ENCODE measurements around the gene MSLN.
A peak's percentile ranks its signal among the peaks of the same experiment; 100 is the strongest.
"Not testable (repeated sequence)": the region's sequence is repeated elsewhere in the genome, so short reads cannot be mapped to it uniquely, and the experiment has no call there.

MSLN gene

DNA sequence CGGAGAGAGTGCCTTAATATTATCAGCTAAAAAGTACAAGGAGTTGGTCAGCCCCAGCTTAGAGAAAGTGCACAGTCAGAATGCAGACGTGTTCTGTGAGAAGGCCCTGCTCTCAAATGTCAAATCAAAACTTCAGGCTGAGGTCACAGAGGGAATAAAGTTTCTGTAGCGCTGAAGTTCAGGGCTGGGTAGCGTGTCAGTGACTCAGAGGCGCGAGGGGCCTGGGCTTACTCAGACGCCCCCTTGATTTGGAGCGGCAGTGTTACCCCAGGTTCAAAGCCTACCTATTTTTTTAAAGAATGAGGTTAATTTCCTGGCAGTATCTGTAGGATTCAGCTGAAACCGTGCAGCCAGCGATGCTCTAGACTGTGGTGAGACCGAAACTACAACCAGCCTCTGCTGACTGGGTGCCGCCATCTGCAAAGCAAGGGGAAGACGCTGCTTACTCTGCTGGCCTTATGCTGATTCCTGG, 24.5 kb upstream of the MSLN start:
- peaks cover 41 to 45% of the 10 kb centered on the region in 2 donors for H3K36me3 ChIP-seq (ENCODE audit: control insufficient read depth in 2 of 2, insufficient read depth in 2 of 2, low read length in 2 of 2)
- no peak overlapping the region for H3K4me3 ChIP-seq (ENCODE audit: low read length in 2 of 2)
- no peaks in the 10 kb centered on the region for H3K27me3 ChIP-seq (ENCODE audit: control insufficient read depth in 2 of 2, insufficient read depth in 2 of 2, low read length in 2 of 2)
- no peaks in the 10 kb centered on the region for H3K9me3 ChIP-seq (ENCODE audit: control insufficient read depth in 2 of 2, low read length in 2 of 2)
- H3K9ac ChIP-seq (ENCODE audit: low read depth in 1 of 2, low read length in 2 of 2): no peak overlapping the region
- H3K27ac ChIP-seq (ENCODE audit: low read depth in 2 of 2, low read length in 2 of 2): no peak overlapping the region
- H3K4me1 ChIP-seq (ENCODE audit: control insufficient read depth in 2 of 2, insufficient read depth in 2 of 2, low read length in 2 of 2): peaks cover 6 to 8% of the 10 kb centered on the region in 2 donors

DNA sequence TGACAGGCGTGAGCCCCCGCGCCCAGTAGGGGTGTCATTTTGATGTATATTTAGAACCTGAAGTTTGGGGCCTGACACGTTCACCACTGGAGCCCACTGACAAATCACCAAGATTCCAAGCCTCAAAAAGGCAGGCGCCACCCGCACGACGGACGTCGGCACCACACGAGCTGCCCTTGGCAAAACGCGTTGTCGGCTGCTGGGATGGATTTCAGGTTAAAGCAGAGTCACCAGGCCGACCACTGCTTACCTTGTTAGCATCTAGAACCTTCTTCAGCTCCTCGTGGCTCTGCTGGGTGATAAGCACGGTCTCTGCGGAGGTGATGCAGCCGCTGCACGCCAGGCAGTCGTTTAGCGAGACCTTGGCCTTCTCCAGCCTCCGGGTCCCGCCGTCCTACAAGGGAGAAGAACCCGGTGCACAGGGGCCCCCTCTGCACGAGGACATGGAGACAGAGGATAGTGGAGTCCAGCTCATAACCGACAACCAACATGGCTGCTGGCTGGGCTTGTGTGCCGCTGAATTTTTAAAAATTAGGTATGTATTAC, 23.5 kb upstream of the MSLN start:
- Histone ChIP-seq H3K4me3 (ENCODE audit: low read length in 2 of 2) (no peak overlapping the region), H3K27ac (ENCODE audit: low read depth in 2 of 2, low read length in 2 of 2) (no peak overlapping the region), H3K9ac (ENCODE audit: low read depth in 1 of 2, low read length in 2 of 2) (no peak overlapping the region), H3K27me3 (ENCODE audit: control insufficient read depth in 2 of 2, insufficient read depth in 2 of 2, low read length in 2 of 2) (no peaks in the 10 kb centered on the region), H3K4me1 (ENCODE audit: control insufficient read depth in 2 of 2, insufficient read depth in 2 of 2, low read length in 2 of 2) (peaks cover 8 to 9% of the 10 kb centered on the region in 2 donors), H3K36me3 (ENCODE audit: control insufficient read depth in 2 of 2, insufficient read depth in 2 of 2, low read length in 2 of 2) (peaks cover 37 to 45% of the 10 kb centered on the region in 2 donors), H3K9me3 (ENCODE audit: control insufficient read depth in 2 of 2, low read length in 2 of 2) (no peaks in the 10 kb centered on the region)

DNA sequence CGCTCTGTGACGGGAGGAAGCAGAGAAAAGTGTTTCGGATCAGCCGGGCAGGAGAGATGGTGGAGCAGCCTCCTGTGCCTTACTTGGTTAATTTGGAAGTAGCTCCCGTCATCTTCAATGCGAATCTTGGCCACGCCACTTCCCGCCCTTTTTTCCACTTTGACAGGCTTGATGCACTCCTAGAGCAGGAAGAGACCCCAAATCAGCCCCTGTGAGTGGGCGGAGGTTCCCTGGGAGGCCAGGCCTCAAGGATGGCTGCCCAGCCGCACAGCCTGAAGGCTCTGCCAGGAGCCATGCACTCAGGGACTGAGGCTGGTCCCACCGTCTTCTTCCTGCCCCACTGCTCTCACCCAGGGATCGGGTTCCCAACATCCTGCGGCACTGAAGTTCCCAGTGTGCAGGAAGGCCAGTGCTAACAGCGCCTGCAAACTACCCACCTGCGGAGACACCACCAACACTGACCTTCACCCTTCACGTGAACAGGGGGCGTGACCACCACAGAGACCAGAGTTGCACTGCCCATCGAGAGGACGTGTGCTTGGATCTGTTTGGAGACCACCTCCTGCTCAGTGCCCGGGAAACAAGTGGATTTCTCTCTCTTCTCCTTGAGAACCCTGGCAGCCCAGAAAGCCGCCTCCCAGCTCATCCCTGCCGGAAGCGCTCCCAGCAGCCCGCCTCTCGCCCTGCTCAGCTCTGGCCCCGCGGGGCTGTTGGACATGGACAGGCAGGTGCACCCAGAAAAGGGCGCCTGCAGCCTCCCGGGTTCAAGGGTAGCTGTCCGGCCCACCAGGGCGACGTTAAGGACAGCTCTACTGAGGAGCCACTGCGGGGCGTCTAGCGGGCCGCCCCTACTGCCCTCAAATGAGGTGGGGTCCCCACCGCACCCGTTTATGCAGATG, 20.7 kb upstream of the MSLN start:
- no peak overlapping the region for H3K27ac ChIP-seq (ENCODE audit: low read depth in 2 of 2, low read length in 2 of 2)

DNA sequence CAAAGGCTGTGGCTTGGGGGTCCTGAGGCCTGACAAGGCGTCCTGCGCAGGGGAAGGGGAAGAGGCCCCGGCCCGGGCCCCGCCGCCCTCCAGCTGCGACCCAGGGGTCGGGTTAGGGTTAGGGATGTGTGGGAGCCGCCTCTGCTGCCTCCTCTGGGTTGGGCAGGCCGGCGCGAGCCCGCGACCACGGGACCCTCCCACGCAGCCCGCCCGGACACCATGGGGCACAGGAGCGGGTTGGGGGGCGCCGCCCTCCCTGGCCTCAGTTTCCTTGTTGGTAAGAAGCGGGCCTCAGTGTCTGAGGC, 20.1 kb upstream of the MSLN start:
- H3K9ac ChIP-seq (ENCODE audit: low read depth in 1 of 2, low read length in 2 of 2): peak overlapping the region; percentile 76 to 89
- H3K27ac ChIP-seq (ENCODE audit: low read depth in 2 of 2, low read length in 2 of 2): peak overlapping the region; percentile 82 to 88
- H3K36me3 ChIP-seq (ENCODE audit: control insufficient read depth in 2 of 2, insufficient read depth in 2 of 2, low read length in 2 of 2): peaks cover 13 to 23% of the 10 kb centered on the region in 2 donors
- H3K4me3 ChIP-seq (ENCODE audit: low read length in 2 of 2): peak overlapping the region; percentile 80 to 86
- peaks cover 8 to 9% of the 10 kb centered on the region in 2 donors for H3K4me1 ChIP-seq (ENCODE audit: control insufficient read depth in 2 of 2, insufficient read depth in 2 of 2, low read length in 2 of 2)
- H3K9me3 ChIP-seq (ENCODE audit: control insufficient read depth in 2 of 2, low read length in 2 of 2): no peaks in the 10 kb centered on the region
- H3K27me3 ChIP-seq (ENCODE audit: control insufficient read depth in 2 of 2, insufficient read depth in 2 of 2, low read length in 2 of 2): no peaks in the 10 kb centered on the region

More for the DNA sequence above, 20.7 kb upstream of the MSLN start:
- Histone ChIP-seq H3K9me3 (ENCODE audit: control insufficient read depth in 2 of 2, low read length in 2 of 2) (no peaks in the 10 kb centered on the region), H3K27me3 (ENCODE audit: control insufficient read depth in 2 of 2, insufficient read depth in 2 of 2, low read length in 2 of 2) (no peaks in the 10 kb centered on the region), H3K36me3 (ENCODE audit: control insufficient read depth in 2 of 2, insufficient read depth in 2 of 2, low read length in 2 of 2) (peaks cover 16 to 25% of the 10 kb centered on the region in 2 donors), H3K4me1 (ENCODE audit: control insufficient read depth in 2 of 2, insufficient read depth in 2 of 2, low read length in 2 of 2) (peaks cover 8 to 9% of the 10 kb centered on the region in 2 donors), H3K4me3 (ENCODE audit: low read length in 2 of 2) (peak overlapping the region; percentile 80 to 86), H3K9ac (ENCODE audit: low read depth in 1 of 2, low read length in 2 of 2) (peak overlapping the region; percentile 76 to 89)

DNA sequence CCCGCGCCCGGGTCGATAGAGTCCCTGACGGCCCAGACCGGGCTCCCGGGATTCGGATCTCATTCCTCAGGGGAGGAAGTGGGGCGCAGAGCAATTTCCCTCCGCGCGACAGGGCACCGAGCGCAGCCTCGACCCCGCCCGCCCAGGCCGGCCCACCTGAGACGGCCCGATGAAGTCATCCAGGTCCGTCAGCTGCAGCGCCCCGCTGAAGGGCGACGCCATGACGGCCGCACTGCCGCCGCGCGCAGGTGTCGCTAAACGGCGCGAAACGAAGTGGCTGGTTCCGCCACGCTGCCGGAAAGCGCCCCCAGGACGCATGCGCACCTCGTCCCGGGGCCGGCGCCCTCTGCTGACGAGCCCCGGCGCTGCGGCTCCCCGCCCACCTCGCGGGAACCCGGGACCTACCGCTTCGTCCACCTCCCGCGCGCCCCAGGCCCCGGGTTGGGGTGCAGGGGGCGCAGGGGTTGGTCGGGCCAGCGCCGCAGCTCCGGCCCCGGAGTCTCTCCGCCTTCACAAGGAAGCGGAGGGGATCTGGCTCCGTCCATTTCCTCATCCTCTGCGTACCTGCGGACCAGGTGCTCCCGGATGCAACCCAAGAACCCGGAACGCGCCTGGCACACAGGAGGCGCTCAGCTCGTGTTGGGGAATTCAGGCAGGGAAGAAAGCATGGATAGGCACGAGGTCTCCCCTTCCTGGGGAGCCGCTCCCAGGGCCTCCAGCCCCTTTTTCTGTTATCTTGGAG, 19.6 kb upstream of the MSLN start, which contains the start of gene CIAO3:
Gene CIAO3, minus strand, starts transcription at position 234 of the 742 bp plus-strand sequence. Its CDS starts 12 bp downstream, at position 222.
- H3K4me3 ChIP-seq (ENCODE audit: low read length in 2 of 2): peak within 1 kb of the TSS; percentile 80 to 86
- no peaks in the 10 kb centered on the region for H3K27me3 ChIP-seq (ENCODE audit: control insufficient read depth in 2 of 2, insufficient read depth in 2 of 2, low read length in 2 of 2)
- peaks cover 8 to 9% of the 10 kb centered on the region in 2 donors for H3K4me1 ChIP-seq (ENCODE audit: control insufficient read depth in 2 of 2, insufficient read depth in 2 of 2, low read length in 2 of 2)
- no peaks in the 10 kb centered on the region for H3K9me3 ChIP-seq (ENCODE audit: control insufficient read depth in 2 of 2, low read length in 2 of 2)
- H3K27ac ChIP-seq (ENCODE audit: low read depth in 2 of 2, low read length in 2 of 2): peak within 1 kb of the TSS; percentile 82 to 88
- H3K36me3 ChIP-seq (ENCODE audit: control insufficient read depth in 2 of 2, insufficient read depth in 2 of 2, low read length in 2 of 2): peaks cover 8 to 18% of the 10 kb centered on the region in 2 donors
- peak within 1 kb of the TSS; percentile 76 to 89 for H3K9ac ChIP-seq (ENCODE audit: low read depth in 1 of 2, low read length in 2 of 2)

DNA sequence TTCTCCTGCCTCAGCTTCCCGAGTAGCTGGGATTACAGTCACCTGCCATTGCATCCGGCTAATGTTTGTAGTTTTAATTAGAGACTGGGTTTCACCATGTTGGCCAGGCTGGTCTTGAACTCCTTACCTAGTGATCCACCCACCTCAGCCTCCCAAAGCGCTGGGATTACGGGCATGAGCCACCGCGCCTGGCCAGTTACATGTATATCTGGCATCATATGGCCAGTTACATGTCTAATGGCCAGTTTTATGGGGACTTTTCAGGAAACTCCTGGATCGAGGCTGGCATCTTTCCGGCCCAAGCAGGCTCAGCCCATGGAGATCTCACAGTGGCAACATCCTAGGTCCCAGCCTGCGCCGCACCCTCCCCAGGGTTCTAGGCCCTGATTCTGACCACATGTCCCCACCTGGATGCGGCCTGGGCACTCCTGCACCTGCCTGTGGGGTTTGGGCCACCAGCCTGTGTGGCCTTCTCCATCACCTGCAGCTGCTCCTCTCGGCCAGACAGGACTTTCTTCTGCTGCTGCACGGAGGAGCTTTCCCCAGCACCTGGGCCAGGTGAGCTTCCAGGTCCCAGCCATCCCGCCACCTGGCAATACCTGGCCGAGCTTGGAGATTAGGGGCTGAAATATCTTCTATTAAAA, 18.4 kb upstream of the MSLN start:
- Histone ChIP-seq H3K9ac (ENCODE audit: low read depth in 1 of 2, low read length in 2 of 2) (no peak overlapping the region), H3K36me3 (ENCODE audit: control insufficient read depth in 2 of 2, insufficient read depth in 2 of 2, low read length in 2 of 2) (peaks cover 5 to 8% of the 10 kb centered on the region in 2 donors), H3K27ac (ENCODE audit: low read depth in 2 of 2, low read length in 2 of 2) (no peak overlapping the region), H3K4me3 (ENCODE audit: low read length in 2 of 2) (no peak overlapping the region), H3K27me3 (ENCODE audit: control insufficient read depth in 2 of 2, insufficient read depth in 2 of 2, low read length in 2 of 2) (no peaks in the 10 kb centered on the region), H3K4me1 (ENCODE audit: control insufficient read depth in 2 of 2, insufficient read depth in 2 of 2, low read length in 2 of 2) (peaks cover 8 to 9% of the 10 kb centered on the region in 2 donors), H3K9me3 (ENCODE audit: control insufficient read depth in 2 of 2, low read length in 2 of 2) (no peaks in the 10 kb centered on the region)

DNA sequence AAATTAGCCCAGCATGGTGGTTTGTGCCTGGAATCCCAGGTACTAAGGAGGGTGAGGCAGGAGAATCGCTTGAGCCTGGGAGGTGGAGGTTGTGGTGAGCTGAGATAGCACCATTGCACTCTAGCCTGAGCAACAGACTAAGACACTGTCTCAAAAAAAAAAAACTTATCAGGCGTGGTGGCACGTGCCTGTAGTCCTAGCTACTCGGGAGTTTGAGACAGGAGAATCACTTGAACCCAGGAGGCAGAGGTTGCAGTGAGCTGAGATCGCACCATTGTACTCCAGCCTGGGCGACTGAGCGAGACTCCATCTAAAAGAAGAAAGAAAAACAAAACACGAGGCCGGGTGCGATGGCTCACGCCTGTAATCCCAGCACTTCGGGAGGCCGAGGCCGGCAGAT, 17.6 kb upstream of the MSLN start:
- H3K27ac ChIP-seq (ENCODE audit: low read depth in 2 of 2, low read length in 2 of 2); H3K9me3 ChIP-seq (ENCODE audit: control insufficient read depth in 2 of 2, low read length in 2 of 2); H3K36me3 ChIP-seq (ENCODE audit: control insufficient read depth in 2 of 2, insufficient read depth in 2 of 2, low read length in 2 of 2); H3K4me1 ChIP-seq (ENCODE audit: control insufficient read depth in 2 of 2, insufficient read depth in 2 of 2, low read length in 2 of 2); H3K4me3 ChIP-seq (ENCODE audit: low read length in 2 of 2); H3K9ac ChIP-seq (ENCODE audit: low read depth in 1 of 2, low read length in 2 of 2); H3K27me3 ChIP-seq (ENCODE audit: control insufficient read depth in 2 of 2, insufficient read depth in 2 of 2, low read length in 2 of 2): not testable (repeated sequence)

DNA sequence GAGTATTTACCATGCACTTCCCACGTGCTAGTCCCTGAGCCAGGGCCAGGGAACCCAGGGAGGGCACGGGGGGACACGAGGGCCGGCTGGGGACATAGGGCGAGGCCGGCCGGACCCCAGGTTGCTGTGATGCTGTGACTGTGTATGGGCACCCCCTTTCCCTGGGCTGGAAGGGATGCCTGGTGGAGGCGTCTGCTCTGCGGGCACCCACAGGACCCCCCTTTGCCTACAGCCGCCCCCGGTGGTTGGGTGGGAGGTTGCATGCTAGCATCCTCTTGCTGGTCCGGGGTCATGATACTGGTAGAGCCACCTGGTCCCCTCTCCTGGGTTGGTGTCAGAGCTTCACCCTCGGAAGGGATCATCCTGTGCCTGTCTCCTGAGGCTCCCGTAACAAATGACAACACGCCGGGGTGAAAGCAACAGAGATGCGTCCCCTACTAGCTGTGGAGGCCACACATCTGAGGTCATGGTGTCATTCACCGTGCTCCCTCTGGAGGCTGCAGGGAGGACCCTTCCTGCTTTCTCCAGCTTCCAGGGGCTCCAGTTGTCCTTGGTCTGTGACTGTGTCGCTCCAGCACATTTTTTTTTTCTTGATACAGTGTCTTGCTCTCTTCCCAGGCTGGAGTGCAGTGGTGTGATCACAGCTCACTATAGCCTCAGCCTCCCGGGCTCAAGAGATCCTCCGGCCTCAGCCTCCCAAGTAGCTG, 16.6 kb upstream of the MSLN start:
- peaks cover 8 to 9% of the 10 kb centered on the region in 2 donors for H3K4me1 ChIP-seq (ENCODE audit: control insufficient read depth in 2 of 2, insufficient read depth in 2 of 2, low read length in 2 of 2)

DNA sequence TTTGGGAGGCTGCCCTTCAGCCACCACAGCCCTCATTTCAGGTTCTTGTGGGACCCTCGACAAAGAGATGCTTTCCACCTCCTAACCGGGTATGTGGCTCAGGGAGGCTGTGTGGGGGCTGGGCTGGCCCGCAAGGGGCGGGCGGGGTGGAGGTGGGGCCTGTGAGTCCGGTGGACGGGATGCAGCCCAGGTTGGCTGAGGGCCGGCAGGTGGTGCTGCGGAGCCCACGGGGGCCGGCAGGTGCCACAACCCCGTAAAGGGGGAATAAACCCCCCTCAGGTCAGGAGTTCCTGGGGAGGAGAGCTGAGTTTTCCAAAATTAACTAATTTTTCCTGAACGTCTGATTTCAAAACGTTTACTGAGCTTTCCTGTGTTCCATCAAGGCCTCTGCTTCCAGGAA, 14.8 kb upstream of the MSLN start:
- H3K9me3 ChIP-seq (ENCODE audit: control insufficient read depth in 2 of 2, low read length in 2 of 2): no peaks in the 10 kb centered on the region
- no peak overlapping the region for H3K27ac ChIP-seq (ENCODE audit: low read depth in 2 of 2, low read length in 2 of 2)
- H3K9ac ChIP-seq (ENCODE audit: low read depth in 1 of 2, low read length in 2 of 2): no peak overlapping the region
- H3K4me3 ChIP-seq (ENCODE audit: low read length in 2 of 2): no peak overlapping the region
- no peaks in the 10 kb centered on the region for H3K36me3 ChIP-seq (ENCODE audit: control insufficient read depth in 2 of 2, insufficient read depth in 2 of 2, low read length in 2 of 2)
- H3K4me1 ChIP-seq (ENCODE audit: control insufficient read depth in 2 of 2, insufficient read depth in 2 of 2, low read length in 2 of 2): peaks cover 0 to 3% of the 10 kb centered on the region in 2 donors
- H3K27me3 ChIP-seq (ENCODE audit: control insufficient read depth in 2 of 2, insufficient read depth in 2 of 2, low read length in 2 of 2): no peaks in the 10 kb centered on the region

More for the DNA sequence above, 16.6 kb upstream of the MSLN start:
- Histone ChIP-seq H3K27ac (ENCODE audit: low read depth in 2 of 2, low read length in 2 of 2) (no peak overlapping the region), H3K4me3 (ENCODE audit: low read length in 2 of 2) (no peak overlapping the region), H3K9ac (ENCODE audit: low read depth in 1 of 2, low read length in 2 of 2) (no peak overlapping the region), H3K9me3 (ENCODE audit: control insufficient read depth in 2 of 2, low read length in 2 of 2) (no peaks in the 10 kb centered on the region), H3K27me3 (ENCODE audit: control insufficient read depth in 2 of 2, insufficient read depth in 2 of 2, low read length in 2 of 2) (no peaks in the 10 kb centered on the region), H3K36me3 (ENCODE audit: control insufficient read depth in 2 of 2, insufficient read depth in 2 of 2, low read length in 2 of 2) (no peaks in the 10 kb centered on the region)

Measured in mucosa of rectum (tissue), 2 donors.